HEK293 (cell line): ENCODE results near the gene HIPK1.
A peak's percentile ranks its signal among the peaks of the same experiment; 100 is the strongest.

Experiments used
- CTCF ChIA-PET: fragments of 350-600 bp; formaldehyde crosslinking; extraction: SDS; loops from one replicate; lab custom pipeline; 2021; ENCODE audit warnings: antibody characterized with exemption; lab: Yijun Ruan, JAX
- POLR2A ChIA-PET: fragments of 300-600 bp; formaldehyde crosslinking; extraction: SDS; loops from one replicate; lab custom pipeline; 2020; ENCODE audit warnings: antibody characterized with exemption, inconsistent platforms; lab: Yijun Ruan, JAX
- H3K27ac ChIP-seq: fragments of 200-500 bp; sonication (Bioruptor generic); 2 replicates; pipeline ENCODE4 v1.5.1; 2014; ENCODE audit warnings: low read depth, low read length, control low read depth, inconsistent platforms; ENCODE audit errors: extremely low read depth
- H3K36me3 ChIP-seq, 2 experiments: fragments of 200-500 bp in 1 of 2; sonication (Bioruptor generic) in 1 of 2; 1 replicate in 1 of 2; 2 replicates in 1 of 2; pipeline ENCODE4 v1.5.1; 2014 to 2017; ENCODE audit warnings: inconsistent platforms in 2 of 2, low read length in 2 of 2; ENCODE audit not compliant: control insufficient read depth in 2 of 2, insufficient read depth in 1 of 2
- H3K4me1 ChIP-seq: fragments of 200-500 bp; sonication (Bioruptor generic); 2 replicates; pipeline ENCODE4 v1.5.1; 2014; ENCODE audit warnings: mild to moderate bottlenecking, low read length, inconsistent platforms; ENCODE audit not compliant: control insufficient read depth, insufficient read depth
- H3K4me3 ChIP-seq: 2 replicates; pipeline ENCODE4 v1.5.1; 2011; ENCODE audit warnings: low read depth, mild to moderate bottlenecking, control low read depth, low read length, moderate library complexity
- H3K9me3 ChIP-seq: fragments of 200-500 bp; sonication (Bioruptor generic); 2 replicates; pipeline ENCODE4 v1.5.1; 2014; ENCODE audit warnings: low read depth, low read length, inconsistent platforms; ENCODE audit not compliant: control insufficient read depth, insufficient read depth
- MEIS1 ChIP-seq: sonication (generic); formaldehyde crosslinking; IDR thresholded peaks from 2 replicates; pipeline ENCODE4 v1.8.1; 2022; ENCODE audit warnings: missing genetic modification reagents, mild to moderate bottlenecking, borderline replicate concordance
- OSR2 ChIP-seq: fragments of 450-650 bp; formaldehyde crosslinking; IDR thresholded peaks from 2 replicates; pipeline ENCODE4 v1.5.1; 2016; ENCODE audit warnings: missing biosample characterization, missing genetic modification characterization
- SALL2 ChIP-seq: fragments of 450-650 bp; formaldehyde crosslinking; IDR thresholded peaks from 2 replicates; pipeline ENCODE4 v1.5.0; 2017; ENCODE audit warnings: missing biosample characterization, mild to moderate bottlenecking, missing genetic modification characterization, borderline replicate concordance
- SP2 ChIP-seq: fragments of 450-650 bp; formaldehyde crosslinking; IDR thresholded peaks from 2 replicates; pipeline ENCODE4 v1.5.1; 2016; ENCODE audit warnings: missing biosample characterization, missing genetic modification characterization
- WT1 ChIP-seq: fragments of 450-650 bp; formaldehyde crosslinking; IDR thresholded peaks from 2 replicates; pipeline ENCODE4 v1.5.1; 2016; ENCODE audit warnings: missing biosample characterization, missing genetic modification characterization
- ZBTB17 ChIP-seq: fragments of 450-650 bp; formaldehyde crosslinking; IDR thresholded peaks from 2 replicates; pipeline ENCODE4 v1.5.1; 2016; ENCODE audit warnings: missing biosample characterization, missing genetic modification characterization
- ZBTB44 ChIP-seq: fragments of 450-650 bp; IDR thresholded peaks from 2 replicates; pipeline ENCODE4 v1.5.1; 2018; ENCODE audit warnings: missing biosample characterization, mild to moderate bottlenecking, missing genetic modification characterization
- ZEB2 ChIP-seq: fragments of 450-650 bp; formaldehyde crosslinking; IDR thresholded peaks from 2 replicates; pipeline ENCODE4 v1.5.1; 2016; ENCODE audit warnings: missing biosample characterization, missing genetic modification characterization
- ZFP69B ChIP-seq: fragments of 450-650 bp; formaldehyde crosslinking; IDR thresholded peaks from 2 replicates; pipeline ENCODE4 v1.5.1; 2016; ENCODE audit warnings: missing biosample characterization, missing genetic modification characterization
- ZNF114 ChIP-seq: fragments of 450-650 bp; formaldehyde crosslinking; IDR thresholded peaks from 2 replicates; pipeline ENCODE4 v1.5.0; 2017; ENCODE audit warnings: missing biosample characterization, missing genetic modification characterization
- ZNF148 ChIP-seq: fragments of 450-650 bp; formaldehyde crosslinking; IDR thresholded peaks from 2 replicates; pipeline ENCODE4 v1.5.0; 2017; ENCODE audit warnings: missing biosample characterization, missing genetic modification characterization, borderline replicate concordance
- ZNF341 ChIP-seq: fragments of 450-650 bp; formaldehyde crosslinking; IDR thresholded peaks from 2 replicates; pipeline ENCODE4; 2016; ENCODE audit warnings: low read depth, missing biosample characterization, missing genetic modification characterization
- ZNF350 ChIP-seq: fragments of 450-650 bp; formaldehyde crosslinking; IDR thresholded peaks from 2 replicates; pipeline ENCODE4 v1.5.0; 2017; ENCODE audit warnings: missing biosample characterization, mild to moderate bottlenecking, missing genetic modification characterization
- ZNF37A ChIP-seq: fragments of 450-650 bp; IDR thresholded peaks from 2 replicates; pipeline ENCODE4 v1.5.1; 2018; ENCODE audit warnings: missing biosample characterization, missing genetic modification characterization
- ZNF398 ChIP-seq: fragments of 450-650 bp; formaldehyde crosslinking; IDR thresholded peaks from 2 replicates; pipeline ENCODE4 v1.5.1; 2017; ENCODE audit warnings: missing biosample characterization, missing genetic modification characterization
- ZNF473 ChIP-seq: fragments of 450-650 bp; formaldehyde crosslinking; IDR thresholded peaks from 2 replicates; pipeline ENCODE4 v1.5.1; 2017; ENCODE audit warnings: missing biosample characterization, missing genetic modification characterization
- ZNF610 ChIP-seq: fragments of 450-650 bp; formaldehyde crosslinking; IDR thresholded peaks from 2 replicates; pipeline ENCODE4 v1.5.1; 2016; ENCODE audit warnings: missing biosample characterization, missing genetic modification characterization, borderline replicate concordance
- ZNF624 ChIP-seq: fragments of 450-650 bp; formaldehyde crosslinking; IDR thresholded peaks from 2 replicates; pipeline ENCODE4 v1.5.1; 2017; ENCODE audit warnings: missing biosample characterization, missing genetic modification characterization
- ZNF677 ChIP-seq: fragments of 450-650 bp; IDR thresholded peaks from 2 replicates; pipeline ENCODE4 v1.5.0; 2018; ENCODE audit warnings: missing biosample characterization, mild to moderate bottlenecking, missing genetic modification characterization, moderate library complexity
- ZNF701 ChIP-seq: fragments of 450-650 bp; formaldehyde crosslinking; IDR thresholded peaks from 2 replicates; pipeline ENCODE4 v1.5.1; 2016; ENCODE audit warnings: missing biosample characterization, missing genetic modification characterization
- TF ChIP-seq, protein P1 (sequence below): fragments of 450-650 bp; formaldehyde crosslinking; IDR thresholded peaks from 2 replicates; pipeline ENCODE4 v1.5.1; 2016; ENCODE audit warnings: missing biosample characterization, missing genetic modification characterization
- TF ChIP-seq, protein P2 (sequence below): fragments of 450-650 bp; formaldehyde crosslinking; IDR thresholded peaks from 2 replicates; pipeline ENCODE4 v1.5.1; 2017; ENCODE audit warnings: missing biosample characterization, missing genetic modification characterization

The HIPK1 gene

DNA sequence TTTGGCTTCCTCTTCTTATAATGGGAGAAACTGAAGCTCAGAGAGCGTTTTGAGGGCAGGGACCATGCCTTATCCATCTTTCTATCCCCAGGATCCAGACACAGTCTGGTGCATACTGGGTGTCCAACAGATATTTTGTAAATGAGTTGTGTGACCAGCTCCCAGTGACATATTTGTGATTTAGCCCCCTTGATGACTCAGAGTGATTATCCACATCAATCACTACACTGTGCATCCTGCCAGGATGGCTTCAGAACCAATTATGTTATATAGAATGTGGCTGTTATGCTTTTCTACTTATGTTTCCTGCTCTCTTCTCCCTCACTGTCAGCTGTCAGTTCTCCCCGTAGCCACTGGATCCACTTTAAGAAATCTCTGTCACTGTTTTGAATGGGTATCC, 61.4 kb downstream of the HIPK1 start:
- ChIA-PET POLR2A (interaction anchor here (0.5 kb wide), 1 partner anchor 70 kb away, joined by 4 read pairs; no protein-coding TSS in a partner anchor), CTCF (interaction anchor here (0.5 to 1.8 kb wide), 2 partner anchors 12 to 1045 kb away, joined by 4 to 10 read pairs; partner anchors contain the start of gene OLFML3)
- H3K4me1 ChIP-seq, result peaks cover 5% of the 10 kb centered on the region; the same call in 1 of the 2 replicates
- no peak overlapping the region for H3K4me3 ChIP-seq
- TF ChIP-seq, protein P1, sequence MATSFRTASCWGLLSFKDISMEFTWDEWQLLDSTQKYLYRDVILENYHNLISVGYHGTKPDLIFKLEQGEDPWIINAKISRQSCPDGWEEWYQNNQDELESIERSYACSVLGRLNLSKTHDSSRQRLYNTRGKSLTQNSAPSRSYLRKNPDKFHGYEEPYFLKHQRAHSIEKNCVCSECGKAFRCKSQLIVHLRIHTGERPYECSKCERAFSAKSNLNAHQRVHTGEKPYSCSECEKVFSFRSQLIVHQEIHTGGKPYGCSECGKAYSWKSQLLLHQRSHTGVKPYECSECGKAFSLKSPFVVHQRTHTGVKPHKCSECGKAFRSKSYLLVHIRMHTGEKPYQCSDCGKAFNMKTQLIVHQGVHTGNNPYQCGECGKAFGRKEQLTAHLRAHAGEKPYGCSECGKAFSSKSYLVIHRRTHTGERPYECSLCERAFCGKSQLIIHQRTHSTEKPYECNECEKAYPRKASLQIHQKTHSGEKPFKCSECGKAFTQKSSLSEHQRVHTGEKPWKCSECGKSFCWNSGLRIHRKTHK (tag by site-specific recombination), result no peak
- TF ChIP-seq ZNF473 (no peak), SALL2 (tag by site-specific recombination) (no peak), OSR2 (tag by site-specific recombination) (0 out of 2 replicates have a peak, but pooled peaks have one; percentile 22), WT1 (tag by site-specific recombination) (no peak), ZEB2 (tag by site-specific recombination) (peak; percentile 37; the same call in 1 of the 2 replicates)
- H3K9me3 ChIP-seq, result no peaks in the 10 kb centered on the region
- 0 out of 2 replicates have a peak overlapping the region, but pooled peaks have one; percentile 49 for H3K27ac ChIP-seq
- no peaks in the 10 kb centered on the region for H3K36me3 ChIP-seq

- TF ChIP-seq ZFP69B, result no peak
- TF ChIP-seq OSR2 (tag by site-specific recombination), result no peak
- TF ChIP-seq MEIS1 (CRISPR knock-in tag), result no peak
- no peak for TF ChIP-seq ZNF37A
- no peak for TF ChIP-seq ZNF624 (tag by site-specific recombination)
- TF ChIP-seq, all 188 proteins: peak for 0
- ChIA-PET CTCF (interaction anchor here (0.5 to 1.8 kb wide), 2 partner anchors 12 to 1045 kb away, joined by 4 to 10 read pairs; partner anchors contain the start of gene OLFML3), POLR2A (no interaction called here)
- Histone ChIP-seq H3K9me3 (no peaks in the 10 kb centered on the region), H3K4me3 (no peak overlapping the region), H3K36me3 (no peaks in the 10 kb centered on the region), H3K4me1 (peaks cover 5% of the 10 kb centered on the region; the same call in 1 of the 2 replicates), H3K27ac (peak overlapping the region; percentile 49; the same call in 1 of the 2 replicates)
Observed at GRCh38 chr1:113990961-113991360, 61.8 kb downstream of the HIPK1 start.

GRCh38 chr1:113991467-113991997, 62.4 kb downstream of the HIPK1 start:
- Histone ChIP-seq H3K36me3 (no peaks in the 10 kb centered on the region), H3K4me3 (no peak overlapping the region), H3K4me1 (peaks cover 5% of the 10 kb centered on the region; the same call in 1 of the 2 replicates), H3K9me3 (no peaks in the 10 kb centered on the region), H3K27ac (no peak overlapping the region; the same call in none of the 2 replicates)
- CTCF ChIA-PET, result interaction anchor here (0.8 kb wide), 1 partner anchor 155 kb away, joined by 5 read pairs; no protein-coding TSS in a partner anchor
- POLR2A ChIA-PET, result no interaction called here
- TF ChIP-seq ZNF148 (tag by site-specific recombination) (no peak), ZNF677 (tag by site-specific recombination) (no peak), ZNF610 (peak; percentile 86), ZNF701 (tag by site-specific recombination) (no peak), ZNF398 (tag by site-specific recombination) (peak; percentile 66), ZNF341 (tag by site-specific recombination) (peak; percentile 42; the same call in 1 of the 2 replicates), ZNF114 (tag by site-specific recombination) (no peak), SP2 (tag by site-specific recombination) (no peak), ZBTB17 (tag by site-specific recombination) (peak; percentile 71), ZNF350 (no peak), ZBTB44 (tag by site-specific recombination) (peak; percentile 75; the same call in 1 of the 2 replicates)
- TF ChIP-seq, protein P2, sequence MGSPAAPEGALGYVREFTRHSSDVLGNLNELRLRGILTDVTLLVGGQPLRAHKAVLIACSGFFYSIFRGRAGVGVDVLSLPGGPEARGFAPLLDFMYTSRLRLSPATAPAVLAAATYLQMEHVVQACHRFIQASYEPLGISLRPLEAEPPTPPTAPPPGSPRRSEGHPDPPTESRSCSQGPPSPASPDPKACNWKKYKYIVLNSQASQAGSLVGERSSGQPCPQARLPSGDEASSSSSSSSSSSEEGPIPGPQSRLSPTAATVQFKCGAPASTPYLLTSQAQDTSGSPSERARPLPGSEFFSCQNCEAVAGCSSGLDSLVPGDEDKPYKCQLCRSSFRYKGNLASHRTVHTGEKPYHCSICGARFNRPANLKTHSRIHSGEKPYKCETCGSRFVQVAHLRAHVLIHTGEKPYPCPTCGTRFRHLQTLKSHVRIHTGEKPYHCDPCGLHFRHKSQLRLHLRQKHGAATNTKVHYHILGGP (tag by site-specific recombination), result peak; percentile 81
